ENCODE measurements around the gene AMBN.

DNA sequence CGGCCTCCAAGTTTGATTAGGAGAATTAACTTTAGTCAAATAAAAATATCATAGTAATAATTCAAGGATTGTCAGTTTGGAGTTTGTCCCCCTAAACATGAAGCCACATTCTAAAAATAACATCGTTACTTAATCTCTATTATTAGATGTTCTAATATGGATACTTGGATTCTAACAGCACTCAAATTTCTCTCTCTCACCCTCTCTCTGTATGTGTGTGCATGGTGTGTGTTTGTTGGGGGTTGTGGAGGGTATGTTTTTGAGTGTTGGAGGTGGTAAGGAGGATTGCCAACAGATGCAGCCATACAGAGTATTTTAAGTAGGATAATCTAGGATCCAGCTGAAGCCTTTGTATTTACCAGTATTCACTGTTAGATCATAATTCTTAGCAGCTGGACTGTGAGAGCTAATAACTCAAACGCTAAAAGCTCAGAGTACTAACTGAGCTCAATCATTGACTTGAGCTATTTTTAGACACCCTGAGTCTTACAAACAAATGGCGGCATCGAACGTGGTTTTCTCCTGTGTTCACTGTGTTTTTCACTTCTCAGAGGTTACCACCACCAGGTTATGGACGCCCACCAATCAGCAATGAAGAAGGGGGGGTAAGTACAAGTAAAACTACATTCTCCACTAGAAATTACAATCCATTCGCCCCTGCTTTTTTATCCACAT lies 45.3 kb downstream of the AMBN start:
- TF ChIP-seq, protein P1, sequence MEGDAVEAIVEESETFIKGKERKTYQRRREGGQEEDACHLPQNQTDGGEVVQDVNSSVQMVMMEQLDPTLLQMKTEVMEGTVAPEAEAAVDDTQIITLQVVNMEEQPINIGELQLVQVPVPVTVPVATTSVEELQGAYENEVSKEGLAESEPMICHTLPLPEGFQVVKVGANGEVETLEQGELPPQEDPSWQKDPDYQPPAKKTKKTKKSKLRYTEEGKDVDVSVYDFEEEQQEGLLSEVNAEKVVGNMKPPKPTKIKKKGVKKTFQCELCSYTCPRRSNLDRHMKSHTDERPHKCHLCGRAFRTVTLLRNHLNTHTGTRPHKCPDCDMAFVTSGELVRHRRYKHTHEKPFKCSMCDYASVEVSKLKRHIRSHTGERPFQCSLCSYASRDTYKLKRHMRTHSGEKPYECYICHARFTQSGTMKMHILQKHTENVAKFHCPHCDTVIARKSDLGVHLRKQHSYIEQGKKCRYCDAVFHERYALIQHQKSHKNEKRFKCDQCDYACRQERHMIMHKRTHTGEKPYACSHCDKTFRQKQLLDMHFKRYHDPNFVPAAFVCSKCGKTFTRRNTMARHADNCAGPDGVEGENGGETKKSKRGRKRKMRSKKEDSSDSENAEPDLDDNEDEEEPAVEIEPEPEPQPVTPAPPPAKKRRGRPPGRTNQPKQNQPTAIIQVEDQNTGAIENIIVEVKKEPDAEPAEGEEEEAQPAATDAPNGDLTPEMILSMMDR (IDR thresholded peaks at IDR 0.05) = no peak
- no peak for TF ChIP-seq POLR2A (IDR thresholded peaks at IDR 0.05)

Measured in prostate gland (tissue), 2 donors.